H1 (cell line): ENCODE results near the gene RAB26. TPM values are rescaled to one million over a fixed set of nuclear protein-coding genes. Genes with fewer than 3 reads are reported as not detected.

ENCODE experiments used
- CTCF ChIA-PET: fragments of 300-600 bp; sonication (Branson Sonifier 250); formaldehyde crosslinking; loops from one replicate; lab custom pipeline; 2021; ENCODE audit not compliant: partially characterized antibody; lab: Charles Lee
- POLR2A ChIA-PET: fragments of 300-600 bp; sonication (Branson Sonifier 250); formaldehyde crosslinking; loops from one replicate; lab custom pipeline; 2021; ENCODE audit warnings: inconsistent platforms; ENCODE audit not compliant: partially characterized antibody; lab: Charles Lee
- DNase-seq, 2 experiments: peaks; one replicate each; pipeline versions ENCODE4 v3.0.0 to v3.0.0-alpha.2; 2010 to 2022; ENCODE audit warnings: low spot score in 2 of 2, low read depth in 1 of 2, mixed read lengths in 1 of 2
- FAIRE-seq: peaks from 2 replicates; lab custom pipeline; 2011; peaks lifted over from hg19 to GRCh38; lab: Jason Lieb, UNC
- H2AFZ ChIP-seq: 2 replicates; pipeline ENCODE4 v1.8.1; 2012; ENCODE audit warnings: low read length, inconsistent platforms
- H2AK5ac ChIP-seq: 2 replicates; pipeline ENCODE4 v1.6.1; 2013; ENCODE audit warnings: low read depth, low read length
- H2BK120ac ChIP-seq: replicated peaks from 2 replicates; pipeline ENCODE3; 2013; ENCODE audit warnings: low read depth, low read length, inconsistent platforms
- H2BK12ac ChIP-seq: 2 replicates; pipeline ENCODE4 v1.6.1; 2013; ENCODE audit warnings: low read depth, low read length
- H2BK15ac ChIP-seq: 2 replicates; pipeline ENCODE4 v1.6.1; 2013; ENCODE audit warnings: low read length
- H2BK20ac ChIP-seq: 2 replicates; pipeline ENCODE4 v1.6.1; 2013; ENCODE audit warnings: low read length
- H2BK5ac ChIP-seq: 2 replicates; pipeline ENCODE4 v1.6.1; 2013; ENCODE audit warnings: low read depth, low read length
- H3K14ac ChIP-seq: 2 replicates; pipeline ENCODE4 v1.6.1; 2013; ENCODE audit warnings: inconsistent platforms; ENCODE audit not compliant: insufficient read length
- H3K18ac ChIP-seq: 2 replicates; pipeline ENCODE4 v1.6.1; 2013; ENCODE audit warnings: low read length; ENCODE audit errors: extremely low read depth
- H3K23ac ChIP-seq: 2 replicates; pipeline ENCODE4 v1.6.1; 2013; ENCODE audit warnings: inconsistent platforms; ENCODE audit not compliant: insufficient read length
- H3K23me2 ChIP-seq: 2 replicates; pipeline ENCODE4 v1.6.1; 2013; ENCODE audit warnings: low read depth, low read length
- H3K27ac ChIP-seq: 2 replicates; pipeline ENCODE4 v1.6.1; 2011; ENCODE audit warnings: low read depth, low read length, inconsistent platforms
- H3K27me3 ChIP-seq, 4 experiments: replicated peaks in 1 of 4; 1 replicate in 1 of 4; 2 replicates in 3 of 4; pipeline versions ENCODE4 v1.6.1 to v1.8.1; 2011 to 2013; ENCODE audit warnings: low read length in 3 of 4, mild to moderate bottlenecking in 3 of 4, inconsistent platforms in 2 of 4, mixed read lengths in 2 of 4, moderate library complexity in 1 of 4; ENCODE audit not compliant: control insufficient read depth in 3 of 4, insufficient read depth in 3 of 4; ENCODE audit errors: extremely low read depth in 1 of 4
- H3K36me3 ChIP-seq, 4 experiments: 2 replicates each; pipeline versions ENCODE4 v1.6.1 to v1.8.1; 2011 to 2013; ENCODE audit warnings: mild to moderate bottlenecking in 4 of 4, low read length in 3 of 4, moderate library complexity in 2 of 4, control low read depth in 1 of 4, inconsistent platforms in 1 of 4; ENCODE audit not compliant: insufficient read depth in 4 of 4, control insufficient read depth in 2 of 4
- H3K4ac ChIP-seq: replicated peaks from 2 replicates; pipeline ENCODE3; 2013; ENCODE audit warnings: low read length, low read depth, mixed read lengths, inconsistent platforms; ENCODE audit not compliant: insufficient read length
- H3K4me1 ChIP-seq, 4 experiments: replicated peaks in 1 of 4; 1 replicate in 1 of 4; 2 replicates in 3 of 4; pipeline versions ENCODE4 v1.6.1 to v1.8.1; 2011 to 2013; ENCODE audit warnings: low read length in 3 of 4, inconsistent platforms in 2 of 4, mixed read lengths in 1 of 4; ENCODE audit not compliant: insufficient read depth in 4 of 4, control insufficient read depth in 3 of 4
- H3K4me2 ChIP-seq, 2 experiments: 2 replicates each; pipeline versions ENCODE4 v1.6.1 to v1.8.1; 2011 to 2013; ENCODE audit warnings: low read depth in 2 of 2, low read length in 2 of 2, control low read depth in 1 of 2, inconsistent platforms in 1 of 2, mild to moderate bottlenecking in 1 of 2; ENCODE audit not compliant: insufficient read depth in 1 of 2
- H3K4me3 ChIP-seq, 4 experiments: fragments of 200-600, 300-600 bp in 1 of 4; sonication (generic), shearing (Covaris generic), sonication (Bioruptor Twin) in 1 of 4; 2 replicates each; pipeline versions ENCODE4 v1.5.1 to v1.8.1; 2011 to 2016; ENCODE audit warnings: low read length in 4 of 4, low read depth in 3 of 4, control low read depth in 2 of 4, inconsistent platforms in 2 of 4, mild to moderate bottlenecking in 2 of 4, mixed read lengths in 1 of 4, moderate library complexity in 1 of 4; ENCODE audit not compliant: insufficient read depth in 2 of 4; ENCODE audit errors: extremely low read depth in 1 of 4
- H3K56ac ChIP-seq: replicated peaks from 2 replicates; pipeline ENCODE3; 2013; ENCODE audit warnings: low read depth, mild to moderate bottlenecking, mixed read lengths, low read length, inconsistent platforms; ENCODE audit not compliant: insufficient read length
- H3K79me1 ChIP-seq: 2 replicates; pipeline ENCODE4 v1.6.1; 2013; ENCODE audit warnings: low read depth, low read length, control low read depth
- H3K79me2 ChIP-seq, 2 experiments: 2 replicates each; pipeline versions ENCODE4 v1.6.1 to v1.8.1; 2012 to 2013; ENCODE audit warnings: low read length in 2 of 2, mild to moderate bottlenecking in 2 of 2, inconsistent platforms in 1 of 2; ENCODE audit not compliant: insufficient read depth in 2 of 2, control insufficient read depth in 1 of 2
- H3K9ac ChIP-seq, 4 experiments: replicated peaks in 1 of 4; 1 replicate in 1 of 4; 2 replicates in 3 of 4; pipeline versions ENCODE4 v1.6.1 to v1.8.1; 2011 to 2013; ENCODE audit warnings: low read depth in 3 of 4, low read length in 3 of 4, control low read depth in 2 of 4, mild to moderate bottlenecking in 2 of 4, moderate library complexity in 2 of 4, inconsistent platforms in 1 of 4; ENCODE audit errors: extremely low read depth in 1 of 4
- H3K9me3 ChIP-seq, 2 experiments: 2 replicates each; pipeline versions ENCODE4 v1.6.1 to v1.8.1; 2012 to 2013; ENCODE audit warnings: mild to moderate bottlenecking in 2 of 2, moderate library complexity in 2 of 2, control low read depth in 1 of 2, inconsistent platforms in 1 of 2, low read depth in 1 of 2, low read length in 1 of 2, mixed read lengths in 1 of 2; ENCODE audit not compliant: insufficient read depth in 2 of 2
- H4K20me1 ChIP-seq, 2 experiments: replicated peaks in 1 of 2; 2 replicates each; pipeline versions ENCODE3 to v1.8.1; 2011 to 2013; ENCODE audit warnings: inconsistent platforms in 2 of 2, low read length in 2 of 2, mild to moderate bottlenecking in 1 of 2; ENCODE audit not compliant: insufficient read depth in 2 of 2, control insufficient read depth in 1 of 2
- H4K5ac ChIP-seq: 2 replicates; pipeline ENCODE4 v1.6.1; 2013; ENCODE audit warnings: low read length, low read depth, mixed read lengths, inconsistent platforms; ENCODE audit not compliant: insufficient read length
- H4K8ac ChIP-seq: 2 replicates; pipeline ENCODE4 v1.8.0; 2013; ENCODE audit warnings: mild to moderate bottlenecking, moderate library complexity, low read length, inconsistent platforms; ENCODE audit not compliant: insufficient read depth; ENCODE audit errors: extremely low read depth
- H4K91ac ChIP-seq: replicated peaks from 2 replicates; pipeline ENCODE3; 2013; ENCODE audit warnings: low read length, mixed read lengths, inconsistent platforms; ENCODE audit not compliant: insufficient read length
- ATF3 ChIP-seq: IDR thresholded peaks from 2 replicates; pipeline ENCODE4 v1.6.1; 2011; ENCODE audit warnings: low read depth, mild to moderate bottlenecking, low read length; ENCODE audit not compliant: insufficient read depth
- CBX8 ChIP-seq: fragments of 300-800, 300-1000 bp; sonication (generic); IDR thresholded peaks from 2 replicates; pipeline ENCODE4 v1.7.1; 2016; ENCODE audit warnings: low read depth, low read length, borderline replicate concordance
- CHD1 ChIP-seq: IDR thresholded peaks from 2 replicates; pipeline ENCODE4 v1.6.1; 2012; ENCODE audit warnings: low read depth, low read length, improper control_type of control experiment
- EGR1 ChIP-seq: IDR thresholded peaks from 2 replicates; pipeline ENCODE4 v1.6.1; 2011; ENCODE audit warnings: low read depth, low read length, borderline replicate concordance
- HDAC2 ChIP-seq, 2 experiments: fragments of 300-600 bp in 1 of 2; sonication (generic) in 1 of 2; IDR thresholded peaks; 2 replicates each; pipeline ENCODE4 v1.6.1; 2011 to 2012; ENCODE audit warnings: low read depth in 2 of 2, low read length in 2 of 2, mild to moderate bottlenecking in 2 of 2, moderate library complexity in 2 of 2, borderline replicate concordance in 1 of 2, inconsistent platforms in 1 of 2
- JUND ChIP-seq: IDR thresholded peaks from 2 replicates; pipeline ENCODE4 v1.6.1; 2011; ENCODE audit warnings: mild to moderate bottlenecking, improper control_type of control experiment, low read length
- NRF1 ChIP-seq: IDR thresholded peaks from 2 replicates; pipeline ENCODE4 v1.6.1; 2011; ENCODE audit warnings: mild to moderate bottlenecking, low read depth, low read length, improper control_type of control experiment
- POLR2AphosphoS5 ChIP-seq: IDR thresholded peaks from 2 replicates; pipeline ENCODE4 v1.6.1; 2011; ENCODE audit warnings: low read depth, low read length
- RXRA ChIP-seq: IDR thresholded peaks from 2 replicates; pipeline ENCODE4 v1.6.1; 2011; ENCODE audit warnings: low read depth, mild to moderate bottlenecking, low read length, moderate library complexity; ENCODE audit not compliant: insufficient read depth
- SAP30 ChIP-seq: fragments of 300-600 bp; sonication (generic); IDR thresholded peaks from 2 replicates; pipeline ENCODE4 v1.7.1; 2012; ENCODE audit warnings: low read length, moderate library complexity, mild to moderate bottlenecking, inconsistent platforms; ENCODE audit not compliant: insufficient read depth, insufficient replicate concordance
- SIX5 ChIP-seq: IDR thresholded peaks from 2 replicates; pipeline ENCODE4 v1.6.1; 2011; ENCODE audit warnings: mild to moderate bottlenecking, low read depth, low read length
- SUZ12 ChIP-seq: fragments of 200-600 bp; sonication (generic); IDR thresholded peaks from 2 replicates; pipeline ENCODE4 v1.6.1; 2012; ENCODE audit warnings: mild to moderate bottlenecking, inconsistent platforms, low read length, moderate library complexity, mixed read lengths
- TAF1 ChIP-seq: IDR thresholded peaks from 2 replicates; pipeline ENCODE4 v1.6.1; 2011; ENCODE audit warnings: mild to moderate bottlenecking, low read depth, low read length
- WGBS, 2 experiments: shearing (Covaris generic) in 1 of 2; methylation state at CpG; one replicate each; pipeline versions ENCODE4 v1.1.6 to v1.1.7; 2013 to 2015; ENCODE audit warnings: low lambda C conversion rate in 2 of 2, mixed read lengths in 2 of 2, inconsistent platforms in 1 of 2, low coverage in 1 of 2, missing lambda C conversion rate in 1 of 2; ENCODE audit not compliant: insufficient replicate concordance in 2 of 2, insufficient coverage in 1 of 2, insufficient read length in 1 of 2; ENCODE audit errors: extremely low coverage in 1 of 2, missing lambda C conversion rate in 1 of 2; 5-methylcytosine and 5-hydroxymethylcytosine counted together
- polyA plus RNA-seq, 7 experiments: library from polyadenylated mRNA; depleted of rRNA in 3 of 7; stranded (reverse) in 5 of 7; unstranded in 2 of 7; fragments of >200 nt in 5 of 7; fragments of 200-250 nt in 2 of 7; gene quantifications; 1 replicate in 5 of 7; 2 replicates in 1 of 7; 4 replicates in 1 of 7; pipeline versions ENCODE4 v1.2.1 to v1.2.3, GENCODE V29; 2011 to 2013; ENCODE audit warnings: missing spikeins in 2 of 7, mixed read lengths in 2 of 7
- total RNA-seq: library from RNA; stranded (reverse); fragmentation: NEBNext Ultra II Directional; extraction: Animal tissue kit (Norgen Biotek cat#: 25700); gene quantifications from 2 replicates; pipeline ENCODE4 v1.2.1, GENCODE V29; 2021

RAB26 gene
- total and polyA plus RNA-seq, 2 of the 8 experiments (the other 6 are each of a cell fraction or from before 2014, with no cell fraction given) = 4.3 to 5.4 TPM

- Histone ChIP-seq H3K23me2 (peaks cover under 1% of the 10 kb centered on the region; the same call in 1 of the 2 replicates), H4K20me1 (peaks cover 2 to 19% of the 10 kb centered on the region in 2 experiments), H3K79me2 (no peaks in the 10 kb centered on the region), H2AFZ (no peak overlapping the region), H3K9me3 (no peaks in the 10 kb centered on the region), H2AK5ac (no peak overlapping the region), H3K27ac (no peak overlapping the region), H3K4ac (no peak overlapping the region), H2BK15ac (no peak overlapping the region), H4K5ac (no peak overlapping the region), H3K18ac (no peak overlapping the region), H3K4me3 (no peak overlapping the region), H3K14ac (no peak overlapping the region), H3K27me3 (no peaks in the 10 kb centered on the region; a peak in 1 of 7 replicates), H2BK20ac (no peak overlapping the region), H2BK5ac (no peak overlapping the region), H2BK12ac (no peak overlapping the region), H3K36me3 (peaks cover 15 to 48% (median 28%) of the 10 kb centered on the region in 4 experiments; a peak in 7 of 8 replicates), H4K91ac (no peak overlapping the region), H3K4me1 (peaks cover 0 to 7% (median 2%) of the 10 kb centered on the region in 4 experiments; a peak in 4 of 7 replicates), H3K9ac (no peak overlapping the region), H3K4me2 (no peak overlapping the region), H3K23ac (no peak overlapping the region), H4K8ac (peak overlapping the region; percentile 5; the same call in 1 of the 2 replicates), H3K79me1 (no peaks in the 10 kb centered on the region), H2BK120ac (no peak overlapping the region), H3K56ac (no peak overlapping the region)
- 89% methylated on average over 17 of the region's 18 CpGs; no CpG with 5 or more reads in 1 of the 2 experiments for WGBS, 2 experiments
- ChIA-PET CTCF (interaction anchor here (1.1 to 1.2 kb wide), 2 partner anchors 10 to 15 kb away, joined by 3 to 5 read pairs; no protein-coding TSS in a partner anchor), POLR2A (interaction anchor here (1.5 to 13.5 kb wide), 6 partner anchors 10 to 85 kb away, joined by 3 to 312 read pairs (median 5); partner anchors contain the start of genes CASKIN1, RAB26 and TRAF7)
- FAIRE-seq = no peak
- DNase-seq = no peak
- no peak for TF ChIP-seq SIX5
- no peak for TF ChIP-seq HDAC2 (IDR thresholded peaks at IDR 0.05; ENCODE audit: borderline replicate concordance in 1 of 2, low read depth in 2 of 2, low read length in 2 of 2)
- no peak for TF ChIP-seq EGR1
- no peak for TF ChIP-seq POLR2AphosphoS5
- no peak for TF ChIP-seq TAF1
- no peak for TF ChIP-seq ATF3
- TF ChIP-seq SUZ12 = no peak
- TF ChIP-seq RXRA = no peak
- no peak for TF ChIP-seq CHD1
- no peak for TF ChIP-seq CBX8
- TF ChIP-seq NRF1 = no peak
- no peak for TF ChIP-seq SAP30
- TF ChIP-seq JUND = no peak
Measured at GRCh38 chr16:2177101-2177500, 28.7 kb downstream of the RAB26 start.
